Islet of Langerhans (tissue), 1 donor: ENCODE measurements around the gene SESN3.
"Not testable (repeated sequence)": the region's sequence is repeated elsewhere in the genome, so short reads cannot be mapped to it uniquely, and the experiment has no call there.

Experiments
- FAIRE-seq: peaks from one replicate; lab custom pipeline; 2011; peaks lifted over from hg19 to GRCh38; lab: Jason Lieb, UNC

SESN3 gene

GRCh38 chr11:95231127-95231880 lies at the start of gene SESN3:
Gene SESN3 (minus strand): TSS chr11:95231202. CDS start chr11:95230860, 342 bp downstream.
- FAIRE-seq, result peak; percentile 99

- FAIRE-seq, result no peak
Measured at GRCh38 chr11:95279921-95280868, 49.2 kb upstream of the SESN3 start.

- no peak for FAIRE-seq
Measured at GRCh38 chr11:95277868-95278267, 46.9 kb upstream of the SESN3 start.

GRCh38 chr11:95276139-95276538 lies 45.1 kb upstream of the SESN3 start:
- no peak for FAIRE-seq

- FAIRE-seq, result not testable (repeated sequence)
Measured at GRCh38 chr11:95273618-95274017, 42.6 kb upstream of the SESN3 start.

- FAIRE-seq, result no peak
Measured at GRCh38 chr11:95269036-95269819, 38.2 kb upstream of the SESN3 start.

GRCh38 chr11:95268391-95268790 lies 37.4 kb upstream of the SESN3 start:
- FAIRE-seq, result no peak

GRCh38 chr11:95267601-95268213 lies 36.7 kb upstream of the SESN3 start:
- no peak for FAIRE-seq

GRCh38 chr11:95266751-95267374 lies 35.9 kb upstream of the SESN3 start:
- no peak for FAIRE-seq

GRCh38 chr11:95264881-95265280 lies 33.9 kb upstream of the SESN3 start:
- no peak for FAIRE-seq

GRCh38 chr11:95262994-95263765 lies 32.2 kb upstream of the SESN3 start:
- no peak for FAIRE-seq

GRCh38 chr11:95257456-95257971 lies 26.5 kb upstream of the SESN3 start:
- FAIRE-seq, result no peak

- FAIRE-seq, result no peak
Measured at GRCh38 chr11:95256321-95256779, 25.3 kb upstream of the SESN3 start.

- FAIRE-seq, result no peak
Measured at GRCh38 chr11:95255251-95256145, 24.5 kb upstream of the SESN3 start.

- no peak for FAIRE-seq
Measured at GRCh38 chr11:95254716-95255115, 23.7 kb upstream of the SESN3 start.

GRCh38 chr11:95254131-95254704 lies 23.2 kb upstream of the SESN3 start:
- FAIRE-seq, result peak; percentile 100

GRCh38 chr11:95253141-95253540 lies 22.1 kb upstream of the SESN3 start:
- FAIRE-seq, result no peak

GRCh38 chr11:95252586-95252985 lies 21.6 kb upstream of the SESN3 start:
- FAIRE-seq, result no peak

- not testable (repeated sequence) for FAIRE-seq
Measured at GRCh38 chr11:95251896-95252295, 20.9 kb upstream of the SESN3 start.
